ENCODE data around the gene MCHR1.

The MCHR1 gene

GRCh38 chr22:40720538-40721256 is 41.4 kb downstream of the MCHR1 start:
- H3K4me3 ChIP-seq (ENCODE audit: low read length) = no peak overlapping the region
- DNase-seq (ENCODE audit: low read depth) = no peak
- TF ChIP-seq, protein P1, sequence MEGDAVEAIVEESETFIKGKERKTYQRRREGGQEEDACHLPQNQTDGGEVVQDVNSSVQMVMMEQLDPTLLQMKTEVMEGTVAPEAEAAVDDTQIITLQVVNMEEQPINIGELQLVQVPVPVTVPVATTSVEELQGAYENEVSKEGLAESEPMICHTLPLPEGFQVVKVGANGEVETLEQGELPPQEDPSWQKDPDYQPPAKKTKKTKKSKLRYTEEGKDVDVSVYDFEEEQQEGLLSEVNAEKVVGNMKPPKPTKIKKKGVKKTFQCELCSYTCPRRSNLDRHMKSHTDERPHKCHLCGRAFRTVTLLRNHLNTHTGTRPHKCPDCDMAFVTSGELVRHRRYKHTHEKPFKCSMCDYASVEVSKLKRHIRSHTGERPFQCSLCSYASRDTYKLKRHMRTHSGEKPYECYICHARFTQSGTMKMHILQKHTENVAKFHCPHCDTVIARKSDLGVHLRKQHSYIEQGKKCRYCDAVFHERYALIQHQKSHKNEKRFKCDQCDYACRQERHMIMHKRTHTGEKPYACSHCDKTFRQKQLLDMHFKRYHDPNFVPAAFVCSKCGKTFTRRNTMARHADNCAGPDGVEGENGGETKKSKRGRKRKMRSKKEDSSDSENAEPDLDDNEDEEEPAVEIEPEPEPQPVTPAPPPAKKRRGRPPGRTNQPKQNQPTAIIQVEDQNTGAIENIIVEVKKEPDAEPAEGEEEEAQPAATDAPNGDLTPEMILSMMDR (conservative IDR thresholded peaks at IDR 0.05; ENCODE audit: low read length) = no peak

DNA sequence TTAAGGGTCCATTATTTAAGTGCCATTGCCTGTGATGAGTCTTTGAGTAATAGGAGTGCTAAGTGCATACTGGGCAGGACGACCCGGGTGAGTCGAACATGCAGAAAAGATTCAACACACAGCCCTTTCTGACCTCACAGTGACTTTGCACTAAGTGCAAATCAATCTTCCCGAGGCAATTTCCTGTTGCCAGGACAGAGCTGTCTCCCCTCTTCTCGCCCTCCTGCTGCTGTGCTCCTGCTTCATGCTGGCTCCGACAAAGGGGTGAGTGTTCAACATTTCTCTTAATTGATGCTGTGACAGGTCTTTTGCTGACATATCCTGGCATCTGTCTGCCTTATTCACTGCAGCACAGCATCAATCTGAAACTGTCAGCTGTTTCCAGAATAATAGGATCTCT is 42.0 kb downstream of the MCHR1 start:
- TF ChIP-seq, protein P1 (conservative IDR thresholded peaks at IDR 0.05; ENCODE audit: low read length) = no peak
- DNase-seq (ENCODE audit: low read depth) = peak; percentile 27
- no peak overlapping the region for H3K4me3 ChIP-seq (ENCODE audit: low read length)

GRCh38 chr22:40723396-40723933 is 44.2 kb downstream of the MCHR1 start:
- H3K4me3 ChIP-seq (ENCODE audit: low read length) = no peak overlapping the region
- no peak for DNase-seq (ENCODE audit: low read depth)
- TF ChIP-seq, protein P1 (conservative IDR thresholded peaks at IDR 0.05; ENCODE audit: low read length) = no peak

DNA sequence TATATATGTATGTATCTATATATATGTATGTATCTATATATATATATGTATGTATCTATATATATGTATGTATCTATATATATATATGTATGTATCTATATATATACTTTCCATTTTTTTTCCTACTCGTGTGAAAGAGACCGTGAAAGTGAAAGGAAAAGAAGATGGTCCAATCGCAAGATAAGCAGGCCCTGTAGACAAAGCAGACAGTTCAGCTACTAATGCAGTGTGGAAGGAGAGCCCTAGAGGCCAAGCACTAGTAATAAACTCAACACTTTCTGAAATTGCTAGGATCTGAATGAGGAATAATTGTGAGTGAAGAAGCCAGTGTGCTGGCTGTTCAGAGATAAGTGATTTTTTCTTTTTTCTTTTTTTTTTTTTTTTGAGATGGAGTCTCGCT is 47.2 kb downstream of the MCHR1 start:
- no peak overlapping the region for H3K4me3 ChIP-seq (ENCODE audit: low read length)
- TF ChIP-seq, protein P1 (conservative IDR thresholded peaks at IDR 0.05; ENCODE audit: low read length) = no peak
- no peak for DNase-seq (ENCODE audit: low read depth)

DNA sequence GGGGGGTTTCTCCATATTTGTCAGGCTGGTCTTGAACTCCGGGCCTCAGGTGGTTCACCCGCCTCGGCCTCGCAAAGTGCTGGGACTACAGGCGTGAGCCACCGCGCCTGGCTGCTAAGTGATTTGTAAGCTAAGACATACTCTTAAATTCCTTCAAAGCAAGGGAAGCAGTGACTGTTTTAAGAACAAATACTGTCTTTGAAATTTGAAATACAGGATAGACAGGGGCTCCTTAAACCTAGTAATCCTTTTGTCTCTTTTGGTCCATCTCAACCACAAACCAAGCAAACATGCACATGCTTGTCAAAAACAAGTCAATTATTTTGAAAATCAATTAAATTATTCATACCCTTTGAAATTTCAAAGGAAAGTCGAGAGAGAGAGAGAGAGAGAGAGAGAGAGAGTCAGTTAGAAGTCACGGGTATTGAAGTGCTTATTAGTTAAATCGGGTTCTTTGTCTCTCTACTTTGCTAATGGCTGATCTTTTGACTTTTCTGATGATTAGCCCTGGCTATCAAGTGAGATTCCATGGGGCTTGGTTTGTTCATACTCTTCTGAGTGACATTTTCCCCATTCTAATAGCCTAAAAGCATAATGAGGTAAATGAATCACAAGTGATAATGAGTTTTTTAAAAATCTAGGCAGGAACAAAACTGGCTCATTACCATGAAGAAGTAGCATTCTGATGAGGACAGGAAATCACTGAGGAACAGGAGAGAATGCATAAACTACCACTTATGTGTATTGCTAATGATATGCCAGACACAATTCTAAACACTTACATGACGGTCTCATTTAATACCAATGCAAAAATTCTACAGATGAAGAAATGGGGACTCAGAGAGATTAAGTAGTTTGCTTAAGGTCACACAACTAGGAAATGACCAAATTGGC is 48.0 kb downstream of the MCHR1 start:
- DNase-seq (ENCODE audit: low read depth) = no peak

GRCh38 chr22:40727964-40728615 is 48.8 kb downstream of the MCHR1 start:
- H3K4me3 ChIP-seq (ENCODE audit: low read length) = no peak overlapping the region
- TF ChIP-seq, protein P1 (conservative IDR thresholded peaks at IDR 0.05; ENCODE audit: low read length) = no peak

More for the DNA sequence above, 48.0 kb downstream of the MCHR1 start:
- no peak overlapping the region for H3K4me3 ChIP-seq (ENCODE audit: low read length)
- TF ChIP-seq, protein P1 (conservative IDR thresholded peaks at IDR 0.05; ENCODE audit: low read length) = no peak

More at GRCh38 chr22:40727964-40728615, 48.8 kb downstream of the MCHR1 start:
- DNase-seq (ENCODE audit: low read depth) = no peak

Data from AG10803 (cell line).